PFSK-1 (cell line): ENCODE measurements around the gene SLC22A23.

ENCODE experiments used
- FOXP2 ChIP-seq: optimal IDR thresholded peaks from 2 replicates; pipeline ENCODE3; 2011; ENCODE audit warnings: borderline replicate concordance, control low read depth, inconsistent platforms; ENCODE audit not compliant: insufficient read depth; ENCODE audit errors: extremely low read length, extremely low read depth
- POLR2AphosphoS5 ChIP-seq: IDR thresholded peaks from 2 replicates; pipeline ENCODE4 v1.6.1; 2012; ENCODE audit warnings: low read depth, mild to moderate bottlenecking, control low read depth, low read length, moderate library complexity
- SIN3A ChIP-seq: IDR thresholded peaks from 2 replicates; pipeline ENCODE4 v1.6.1; 2012; ENCODE audit warnings: mild to moderate bottlenecking, low read length, moderate library complexity, borderline replicate concordance; ENCODE audit not compliant: insufficient read depth
- TAF1 ChIP-seq: IDR thresholded peaks from 2 replicates; pipeline ENCODE4 v1.6.1; 2012; ENCODE audit warnings: low read length, control low read depth, borderline replicate concordance; ENCODE audit not compliant: insufficient read depth
- TF ChIP-seq, protein P1 (sequence below), 2 experiments: IDR thresholded peaks; 2 replicates each; pipeline versions ENCODE4 v1.6.1 to v1.8.0; 2011 to 2012; ENCODE audit warnings: low read depth in 2 of 2, low read length in 2 of 2, control low read depth in 1 of 2, inconsistent platforms in 1 of 2, mild to moderate bottlenecking in 1 of 2, moderate library complexity in 1 of 2; ENCODE audit not compliant: insufficient read depth in 1 of 2

SLC22A23 gene

DNA sequence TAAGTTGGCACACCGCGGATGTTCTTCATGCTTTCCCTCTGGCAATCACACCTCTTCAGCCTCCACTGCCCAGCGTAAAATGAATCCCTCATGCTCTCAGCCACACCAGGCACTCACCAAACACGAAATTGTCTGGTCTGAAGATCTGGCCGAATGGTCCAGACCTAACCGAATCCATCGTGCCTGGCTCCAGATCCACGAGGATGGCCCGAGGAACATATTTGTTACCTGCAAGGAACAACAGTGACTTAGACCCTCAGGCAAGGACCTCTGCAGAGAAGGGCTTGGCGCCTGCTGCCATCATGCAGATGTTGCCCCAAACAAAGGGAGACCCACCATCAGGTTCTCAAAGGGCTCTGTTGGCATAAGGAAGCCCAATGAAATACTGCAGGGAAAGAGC, 230.8 kb downstream of the SLC22A23 start:
- TF ChIP-seq FOXP2 (no peak), POLR2AphosphoS5 (no peak), TAF1 (no peak), SIN3A (no peak)
- TF ChIP-seq, protein P1, sequence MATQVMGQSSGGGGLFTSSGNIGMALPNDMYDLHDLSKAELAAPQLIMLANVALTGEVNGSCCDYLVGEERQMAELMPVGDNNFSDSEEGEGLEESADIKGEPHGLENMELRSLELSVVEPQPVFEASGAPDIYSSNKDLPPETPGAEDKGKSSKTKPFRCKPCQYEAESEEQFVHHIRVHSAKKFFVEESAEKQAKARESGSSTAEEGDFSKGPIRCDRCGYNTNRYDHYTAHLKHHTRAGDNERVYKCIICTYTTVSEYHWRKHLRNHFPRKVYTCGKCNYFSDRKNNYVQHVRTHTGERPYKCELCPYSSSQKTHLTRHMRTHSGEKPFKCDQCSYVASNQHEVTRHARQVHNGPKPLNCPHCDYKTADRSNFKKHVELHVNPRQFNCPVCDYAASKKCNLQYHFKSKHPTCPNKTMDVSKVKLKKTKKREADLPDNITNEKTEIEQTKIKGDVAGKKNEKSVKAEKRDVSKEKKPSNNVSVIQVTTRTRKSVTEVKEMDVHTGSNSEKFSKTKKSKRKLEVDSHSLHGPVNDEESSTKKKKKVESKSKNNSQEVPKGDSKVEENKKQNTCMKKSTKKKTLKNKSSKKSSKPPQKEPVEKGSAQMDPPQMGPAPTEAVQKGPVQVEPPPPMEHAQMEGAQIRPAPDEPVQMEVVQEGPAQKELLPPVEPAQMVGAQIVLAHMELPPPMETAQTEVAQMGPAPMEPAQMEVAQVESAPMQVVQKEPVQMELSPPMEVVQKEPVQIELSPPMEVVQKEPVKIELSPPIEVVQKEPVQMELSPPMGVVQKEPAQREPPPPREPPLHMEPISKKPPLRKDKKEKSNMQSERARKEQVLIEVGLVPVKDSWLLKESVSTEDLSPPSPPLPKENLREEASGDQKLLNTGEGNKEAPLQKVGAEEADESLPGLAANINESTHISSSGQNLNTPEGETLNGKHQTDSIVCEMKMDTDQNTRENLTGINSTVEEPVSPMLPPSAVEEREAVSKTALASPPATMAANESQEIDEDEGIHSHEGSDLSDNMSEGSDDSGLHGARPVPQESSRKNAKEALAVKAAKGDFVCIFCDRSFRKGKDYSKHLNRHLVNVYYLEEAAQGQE (IDR thresholded peaks at IDR 0.05; ENCODE audit: insufficient read depth in 1 of 2, low read depth in 2 of 2, low read length in 2 of 2), result no peak

DNA sequence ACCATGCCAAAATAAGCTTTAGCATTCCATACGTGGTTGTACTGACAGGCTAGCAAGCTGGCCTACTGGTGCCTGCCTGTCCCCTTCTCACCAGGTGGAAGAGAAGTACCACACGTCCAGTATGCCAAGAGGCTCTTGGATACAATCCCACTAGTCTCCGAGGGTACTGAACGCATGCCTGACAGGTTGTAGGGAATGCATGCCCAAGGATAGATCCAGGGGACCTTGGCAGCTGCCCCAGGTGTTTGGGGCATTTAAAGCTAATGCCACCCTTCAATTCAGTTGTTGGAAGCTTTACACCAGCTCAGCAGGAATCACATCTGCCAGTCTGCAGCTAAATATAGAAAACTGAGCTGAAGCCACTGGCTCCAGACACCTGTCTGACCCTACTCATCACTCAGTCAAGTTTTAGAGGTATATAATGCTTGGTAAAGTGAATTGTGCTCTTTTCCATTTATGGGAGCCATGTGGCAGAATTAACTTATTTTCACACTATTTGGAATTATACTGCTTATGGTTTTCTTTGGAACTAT, 234.3 kb downstream of the SLC22A23 start:
- no peak for TF ChIP-seq SIN3A
- TF ChIP-seq POLR2AphosphoS5, result no peak
- TF ChIP-seq, protein P1 (IDR thresholded peaks at IDR 0.05; ENCODE audit: insufficient read depth in 1 of 2, low read depth in 2 of 2, low read length in 2 of 2), result no peak
- TF ChIP-seq FOXP2, result no peak
- no peak for TF ChIP-seq TAF1

DNA sequence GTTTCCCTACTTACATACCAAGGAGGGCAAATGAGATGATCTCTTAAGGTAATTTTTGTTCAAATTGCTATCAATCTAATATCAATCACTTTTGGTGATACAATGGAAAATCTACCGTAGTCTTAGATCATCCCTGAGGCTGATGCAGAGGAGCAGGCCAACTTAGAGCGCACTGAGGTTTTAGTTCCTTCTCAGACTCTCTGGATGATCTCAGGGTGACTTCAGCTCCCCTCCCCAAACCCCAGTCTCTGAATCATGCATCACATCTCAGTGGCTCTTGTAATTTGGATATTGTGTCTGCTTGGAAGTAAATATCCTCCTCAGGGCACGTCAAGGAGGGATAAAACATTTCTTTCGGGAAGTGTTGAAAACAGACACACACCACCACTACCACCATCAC, 235.3 kb downstream of the SLC22A23 start:
- no peak for TF ChIP-seq POLR2AphosphoS5
- TF ChIP-seq, protein P1 (IDR thresholded peaks at IDR 0.05; ENCODE audit: insufficient read depth in 1 of 2, low read depth in 2 of 2, low read length in 2 of 2), result no peak
- TF ChIP-seq TAF1, result no peak
- no peak for TF ChIP-seq FOXP2
- no peak for TF ChIP-seq SIN3A

DNA sequence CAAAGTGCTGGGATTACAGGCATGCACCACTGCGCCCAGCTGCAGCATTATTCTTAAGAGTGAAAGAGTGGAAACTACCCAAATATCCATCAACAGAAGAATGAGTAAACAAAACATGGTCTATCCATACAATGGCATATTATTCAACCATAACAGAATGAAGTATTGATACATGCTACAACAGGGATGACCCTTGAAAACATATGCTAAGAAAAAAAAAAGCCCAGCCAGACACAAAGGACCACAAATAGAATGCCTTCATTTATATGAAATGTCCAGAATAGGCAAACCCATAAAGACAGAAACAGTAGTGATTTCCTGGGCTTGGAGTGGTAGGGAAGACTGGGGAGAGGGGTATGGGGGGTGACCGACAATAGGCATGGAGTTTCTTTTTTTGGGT, 236.5 kb downstream of the SLC22A23 start:
- no peak for TF ChIP-seq POLR2AphosphoS5
- no peak for TF ChIP-seq TAF1
- no peak for TF ChIP-seq SIN3A
- TF ChIP-seq, protein P1 (IDR thresholded peaks at IDR 0.05; ENCODE audit: insufficient read depth in 1 of 2, low read depth in 2 of 2, low read length in 2 of 2), result no peak
- TF ChIP-seq FOXP2, result no peak
